K562 (cell line): ENCODE results near the gene NIPAL3. TPM values are rescaled to one million over a fixed set of nuclear protein-coding genes. Genes with fewer than 3 reads are reported as not detected.

ENCODE experiments used
- BMI1 ChIP-seq: fragments of 150-350 bp; IDR thresholded peaks from 2 replicates; pipeline ENCODE4 v1.6.1; 2014; ENCODE audit warnings: low read length
- NBN ChIP-seq: fragments of 450-650 bp; IDR thresholded peaks from 2 replicates; pipeline ENCODE4 v1.6.1; 2016; ENCODE audit warnings: low read depth, mild to moderate bottlenecking
- REST ChIP-seq, 2 experiments: fragments of 450-650 bp; formaldehyde crosslinking in 1 of 2; IDR thresholded peaks; 2 replicates each; pipeline versions ENCODE4 v1.4.0 to v1.6.1; 2014 to 2020; ENCODE audit warnings: mild to moderate bottlenecking in 2 of 2, borderline replicate concordance in 1 of 2, low read depth in 1 of 2
- SMAD1 ChIP-seq: fragments of 150-350 bp; IDR thresholded peaks from 2 replicates; pipeline ENCODE4 v1.6.1; 2014; ENCODE audit warnings: low read length, low read depth; ENCODE audit not compliant: partially characterized antibody
- SMC3 ChIP-seq: conservative IDR thresholded peaks from 2 replicates; pipeline ENCODE4 v1.6.1; 2011; ENCODE audit warnings: low read depth, low read length, improper control_type of control experiment; ENCODE audit not compliant: insufficient read depth
- ZC3H4 ChIP-seq: sonication (generic); formaldehyde crosslinking; IDR thresholded peaks from 2 replicates; pipeline ENCODE4 v1.9.0; 2021; ENCODE audit warnings: missing genetic modification reagents, borderline replicate concordance
- polyA plus RNA-seq, 8 experiments: library from polyadenylated mRNA; depleted of rRNA in 4 of 8; stranded (reverse) in 5 of 8; unstranded in 3 of 8; fragments of >200 nt; fragmentation: Nextera tagmentation in 2 of 8; fragmentation: Illumina TruSeq in 1 of 8; extraction: Ambion mirVana in 2 of 8; extraction: Trizol in 1 of 8; gene quantifications; 2 replicates each; pipeline versions ENCODE4 v1.2.1 to v1.2.3, GENCODE V29; 2011 to 2014; ENCODE audit warnings: inconsistent platforms in 1 of 8, missing spikeins in 1 of 8
- total RNA-seq, 7 experiments: library from RNA; depleted of rRNA in 6 of 7; stranded (reverse); fragments of >200 nt in 6 of 7; fragmentation: Illumina TruSeq in 2 of 7; extraction: Trizol in 2 of 7; gene quantifications; 2 replicates each; pipeline versions ENCODE4 v1.2.1 to v1.2.3, GENCODE V29; 2011 to 2021; ENCODE audit warnings: low replicate concordance in 1 of 7
- TF ChIP-seq, protein P1 (sequence below): fragments of 450-650 bp; IDR thresholded peaks from 2 replicates; pipeline ENCODE4 v1.6.1; 2016; ENCODE audit warnings: mild to moderate bottlenecking, moderate library complexity

NIPAL3 gene
- total and polyA plus RNA-seq, 9 of the 15 experiments (the other 6 are each of a cell fraction or from before 2014, with no cell fraction given): 10.5 to 26.3 (median 16.0) TPM

DNA sequence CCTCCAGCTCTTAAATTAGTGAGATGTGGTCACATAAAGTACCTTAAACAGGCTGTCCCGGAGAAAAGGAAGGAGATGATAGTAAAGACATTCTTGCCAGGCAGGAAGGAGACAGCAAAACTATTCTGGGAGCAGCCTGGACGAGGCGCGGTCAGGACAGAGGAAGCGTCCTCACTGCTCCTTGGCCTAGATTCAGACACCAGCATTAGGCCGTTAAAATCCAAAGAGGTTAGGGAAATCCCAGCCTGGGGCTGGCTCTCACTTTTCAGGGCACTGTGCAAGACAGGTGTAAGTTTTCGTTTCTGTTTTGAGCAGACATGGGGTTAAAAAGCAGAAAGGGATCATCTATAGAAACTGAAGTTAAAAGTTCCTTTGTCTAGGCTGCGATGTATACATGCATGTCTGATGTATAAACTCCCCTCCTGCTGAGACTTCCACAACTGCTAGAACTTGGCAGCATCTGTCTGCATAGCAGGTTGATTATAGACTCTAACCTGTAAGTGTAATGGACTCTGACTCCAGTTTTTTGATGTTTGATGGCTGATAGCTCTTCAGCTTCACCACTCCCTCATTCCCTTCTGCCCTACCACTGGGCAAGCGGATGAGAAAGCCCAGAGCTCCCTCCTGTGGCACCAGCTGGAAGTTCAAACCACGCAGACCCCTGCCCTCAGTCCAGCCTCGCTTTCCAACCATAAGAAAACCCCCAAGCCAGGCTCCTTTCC is 23.6 kb upstream of the NIPAL3 start (continued):
- TF ChIP-seq, protein P1, sequence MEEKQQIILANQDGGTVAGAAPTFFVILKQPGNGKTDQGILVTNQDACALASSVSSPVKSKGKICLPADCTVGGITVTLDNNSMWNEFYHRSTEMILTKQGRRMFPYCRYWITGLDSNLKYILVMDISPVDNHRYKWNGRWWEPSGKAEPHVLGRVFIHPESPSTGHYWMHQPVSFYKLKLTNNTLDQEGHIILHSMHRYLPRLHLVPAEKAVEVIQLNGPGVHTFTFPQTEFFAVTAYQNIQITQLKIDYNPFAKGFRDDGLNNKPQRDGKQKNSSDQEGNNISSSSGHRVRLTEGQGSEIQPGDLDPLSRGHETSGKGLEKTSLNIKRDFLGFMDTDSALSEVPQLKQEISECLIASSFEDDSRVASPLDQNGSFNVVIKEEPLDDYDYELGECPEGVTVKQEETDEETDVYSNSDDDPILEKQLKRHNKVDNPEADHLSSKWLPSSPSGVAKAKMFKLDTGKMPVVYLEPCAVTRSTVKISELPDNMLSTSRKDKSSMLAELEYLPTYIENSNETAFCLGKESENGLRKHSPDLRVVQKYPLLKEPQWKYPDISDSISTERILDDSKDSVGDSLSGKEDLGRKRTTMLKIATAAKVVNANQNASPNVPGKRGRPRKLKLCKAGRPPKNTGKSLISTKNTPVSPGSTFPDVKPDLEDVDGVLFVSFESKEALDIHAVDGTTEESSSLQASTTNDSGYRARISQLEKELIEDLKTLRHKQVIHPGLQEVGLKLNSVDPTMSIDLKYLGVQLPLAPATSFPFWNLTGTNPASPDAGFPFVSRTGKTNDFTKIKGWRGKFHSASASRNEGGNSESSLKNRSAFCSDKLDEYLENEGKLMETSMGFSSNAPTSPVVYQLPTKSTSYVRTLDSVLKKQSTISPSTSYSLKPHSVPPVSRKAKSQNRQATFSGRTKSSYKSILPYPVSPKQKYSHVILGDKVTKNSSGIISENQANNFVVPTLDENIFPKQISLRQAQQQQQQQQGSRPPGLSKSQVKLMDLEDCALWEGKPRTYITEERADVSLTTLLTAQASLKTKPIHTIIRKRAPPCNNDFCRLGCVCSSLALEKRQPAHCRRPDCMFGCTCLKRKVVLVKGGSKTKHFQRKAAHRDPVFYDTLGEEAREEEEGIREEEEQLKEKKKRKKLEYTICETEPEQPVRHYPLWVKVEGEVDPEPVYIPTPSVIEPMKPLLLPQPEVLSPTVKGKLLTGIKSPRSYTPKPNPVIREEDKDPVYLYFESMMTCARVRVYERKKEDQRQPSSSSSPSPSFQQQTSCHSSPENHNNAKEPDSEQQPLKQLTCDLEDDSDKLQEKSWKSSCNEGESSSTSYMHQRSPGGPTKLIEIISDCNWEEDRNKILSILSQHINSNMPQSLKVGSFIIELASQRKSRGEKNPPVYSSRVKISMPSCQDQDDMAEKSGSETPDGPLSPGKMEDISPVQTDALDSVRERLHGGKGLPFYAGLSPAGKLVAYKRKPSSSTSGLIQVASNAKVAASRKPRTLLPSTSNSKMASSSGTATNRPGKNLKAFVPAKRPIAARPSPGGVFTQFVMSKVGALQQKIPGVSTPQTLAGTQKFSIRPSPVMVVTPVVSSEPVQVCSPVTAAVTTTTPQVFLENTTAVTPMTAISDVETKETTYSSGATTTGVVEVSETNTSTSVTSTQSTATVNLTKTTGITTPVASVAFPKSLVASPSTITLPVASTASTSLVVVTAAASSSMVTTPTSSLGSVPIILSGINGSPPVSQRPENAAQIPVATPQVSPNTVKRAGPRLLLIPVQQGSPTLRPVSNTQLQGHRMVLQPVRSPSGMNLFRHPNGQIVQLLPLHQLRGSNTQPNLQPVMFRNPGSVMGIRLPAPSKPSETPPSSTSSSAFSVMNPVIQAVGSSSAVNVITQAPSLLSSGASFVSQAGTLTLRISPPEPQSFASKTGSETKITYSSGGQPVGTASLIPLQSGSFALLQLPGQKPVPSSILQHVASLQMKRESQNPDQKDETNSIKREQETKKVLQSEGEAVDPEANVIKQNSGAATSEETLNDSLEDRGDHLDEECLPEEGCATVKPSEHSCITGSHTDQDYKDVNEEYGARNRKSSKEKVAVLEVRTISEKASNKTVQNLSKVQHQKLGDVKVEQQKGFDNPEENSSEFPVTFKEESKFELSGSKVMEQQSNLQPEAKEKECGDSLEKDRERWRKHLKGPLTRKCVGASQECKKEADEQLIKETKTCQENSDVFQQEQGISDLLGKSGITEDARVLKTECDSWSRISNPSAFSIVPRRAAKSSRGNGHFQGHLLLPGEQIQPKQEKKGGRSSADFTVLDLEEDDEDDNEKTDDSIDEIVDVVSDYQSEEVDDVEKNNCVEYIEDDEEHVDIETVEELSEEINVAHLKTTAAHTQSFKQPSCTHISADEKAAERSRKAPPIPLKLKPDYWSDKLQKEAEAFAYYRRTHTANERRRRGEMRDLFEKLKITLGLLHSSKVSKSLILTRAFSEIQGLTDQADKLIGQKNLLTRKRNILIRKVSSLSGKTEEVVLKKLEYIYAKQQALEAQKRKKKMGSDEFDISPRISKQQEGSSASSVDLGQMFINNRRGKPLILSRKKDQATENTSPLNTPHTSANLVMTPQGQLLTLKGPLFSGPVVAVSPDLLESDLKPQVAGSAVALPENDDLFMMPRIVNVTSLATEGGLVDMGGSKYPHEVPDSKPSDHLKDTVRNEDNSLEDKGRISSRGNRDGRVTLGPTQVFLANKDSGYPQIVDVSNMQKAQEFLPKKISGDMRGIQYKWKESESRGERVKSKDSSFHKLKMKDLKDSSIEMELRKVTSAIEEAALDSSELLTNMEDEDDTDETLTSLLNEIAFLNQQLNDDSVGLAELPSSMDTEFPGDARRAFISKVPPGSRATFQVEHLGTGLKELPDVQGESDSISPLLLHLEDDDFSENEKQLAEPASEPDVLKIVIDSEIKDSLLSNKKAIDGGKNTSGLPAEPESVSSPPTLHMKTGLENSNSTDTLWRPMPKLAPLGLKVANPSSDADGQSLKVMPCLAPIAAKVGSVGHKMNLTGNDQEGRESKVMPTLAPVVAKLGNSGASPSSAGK: no peak
- no peak for TF ChIP-seq ZC3H4 (CRISPR knock-in tag)
- TF ChIP-seq NBN: no peak
- no peak for TF ChIP-seq SMAD1
- peak; percentile 76; the same call in 1 of the 2 replicates for TF ChIP-seq REST (IDR thresholded peaks at IDR 0.05; ENCODE audit: borderline replicate concordance)
- no peak for TF ChIP-seq REST (CRISPR knock-in tag; IDR thresholded peaks at IDR 0.05; ENCODE audit: low read depth)
- TF ChIP-seq SMC3: peak; percentile 88
- no peak for TF ChIP-seq BMI1
